Measurements from ENCODE around the gene USP34.

- TF ChIP-seq CTCF (IDR thresholded peaks at IDR 0.05 in 2 of 3, conservative IDR thresholded peaks at IDR 0.05 in 1 of 3; ENCODE audit: insufficient read depth in 2 of 3, low read depth in 1 of 3, low read length in 3 of 3), result no peak
- no peak for TF ChIP-seq EZH2 (IDR thresholded peaks at IDR 0.05; ENCODE audit: borderline replicate concordance, low read depth, low read length)
- TF ChIP-seq TCF7L2 (IDR thresholded peaks at IDR 0.05; ENCODE audit: low read depth, low read length), result no peak
- TF ChIP-seq MYBL2 (IDR thresholded peaks at IDR 0.05; ENCODE audit: low read depth), result no peak
- no peak for TF ChIP-seq MYBL2 (CRISPR knock-in tag; IDR thresholded peaks at IDR 0.05; ENCODE audit: borderline replicate concordance)
- TF ChIP-seq RNF2 (IDR thresholded peaks at IDR 0.05), result no peak
- no peak for TF ChIP-seq SIRT6 (IDR thresholded peaks at IDR 0.05; ENCODE audit: low read depth, low read length)
- no peak for TF ChIP-seq RAD21 (CRISPR knock-in tag; conservative IDR thresholded peaks at IDR 0.05 in 1 of 2, IDR thresholded peaks at IDR 0.05 in 1 of 2)
Observed at GRCh38 chr2:61425605-61426155, 45.2 kb downstream of the USP34 start.

Measured in K562 (cell line).